Tibial nerve (tissue), 4 donors: ENCODE measurements around the gene UGT1A6.

Experiments used
- EP300 ChIP-seq, 2 donors: sonication (generic); formaldehyde crosslinking; IDR thresholded peaks; one replicate each; pipeline ENCODE4 v1.6.1; 2017; ENCODE audit warnings: antibody characterized with exemption in 2 of 2, mild to moderate bottlenecking in 1 of 2
- POLR2A ChIP-seq, 2 donors: fragments of 450-650 bp; IDR thresholded peaks; one replicate each; pipeline ENCODE4 v1.6.1; 2017; ENCODE audit warnings: antibody characterized with exemption in 2 of 2, mild to moderate bottlenecking in 2 of 2, moderate library complexity in 2 of 2
- TF ChIP-seq, protein P1 (sequence below), 5 experiments: fragments of 200-600 bp in 3 of 5; fragments of 450-650 bp in 2 of 5; sonication (generic) in 3 of 5; IDR thresholded peaks; one replicate each; pipeline ENCODE4 v1.5.1; 2016 to 2019; ENCODE audit warnings: antibody characterized with exemption in 5 of 5, mild to moderate bottlenecking in 3 of 5, moderate library complexity in 2 of 5

DNA sequence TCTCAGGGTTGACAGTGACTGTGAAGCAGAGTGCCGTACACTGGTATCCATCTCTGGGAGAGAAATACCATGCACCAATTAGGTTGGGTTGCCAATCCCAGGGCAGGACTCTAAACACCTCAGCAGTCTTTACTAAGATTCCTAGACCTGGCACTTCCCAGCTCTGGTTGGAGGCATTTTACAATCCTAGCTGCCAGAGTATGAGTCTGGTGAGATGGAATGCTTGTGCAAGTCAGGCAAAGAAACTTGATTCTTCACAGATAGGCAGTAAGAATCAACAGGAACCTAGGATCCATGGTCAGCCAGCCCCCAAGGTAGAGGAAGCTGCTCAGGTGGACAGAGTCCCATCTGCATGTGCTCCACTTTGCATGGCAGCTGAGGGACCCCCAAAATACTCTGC is 14.0 kb downstream of the UGT1A6 start:
- TF ChIP-seq, protein P1, sequence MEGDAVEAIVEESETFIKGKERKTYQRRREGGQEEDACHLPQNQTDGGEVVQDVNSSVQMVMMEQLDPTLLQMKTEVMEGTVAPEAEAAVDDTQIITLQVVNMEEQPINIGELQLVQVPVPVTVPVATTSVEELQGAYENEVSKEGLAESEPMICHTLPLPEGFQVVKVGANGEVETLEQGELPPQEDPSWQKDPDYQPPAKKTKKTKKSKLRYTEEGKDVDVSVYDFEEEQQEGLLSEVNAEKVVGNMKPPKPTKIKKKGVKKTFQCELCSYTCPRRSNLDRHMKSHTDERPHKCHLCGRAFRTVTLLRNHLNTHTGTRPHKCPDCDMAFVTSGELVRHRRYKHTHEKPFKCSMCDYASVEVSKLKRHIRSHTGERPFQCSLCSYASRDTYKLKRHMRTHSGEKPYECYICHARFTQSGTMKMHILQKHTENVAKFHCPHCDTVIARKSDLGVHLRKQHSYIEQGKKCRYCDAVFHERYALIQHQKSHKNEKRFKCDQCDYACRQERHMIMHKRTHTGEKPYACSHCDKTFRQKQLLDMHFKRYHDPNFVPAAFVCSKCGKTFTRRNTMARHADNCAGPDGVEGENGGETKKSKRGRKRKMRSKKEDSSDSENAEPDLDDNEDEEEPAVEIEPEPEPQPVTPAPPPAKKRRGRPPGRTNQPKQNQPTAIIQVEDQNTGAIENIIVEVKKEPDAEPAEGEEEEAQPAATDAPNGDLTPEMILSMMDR (IDR thresholded peaks at IDR 0.05), result no peak
- TF ChIP-seq EP300 (IDR thresholded peaks at IDR 0.05) (no peak), POLR2A (IDR thresholded peaks at IDR 0.05) (no peak)
